ENCODE results near the gene SLC38A2. TPM values are rescaled to one million over a fixed set of nuclear protein-coding genes. Genes with fewer than 3 reads are reported as not detected.

The SLC38A2 gene
- total RNA-seq, 1 donor from 2014 or later: 140 TPM

- intact Hi-C loops (cut with DNase I): loop anchor here (5.0 kb wide), 4 partner anchors 52 to 142 kb away; no protein-coding TSS in a partner anchor
- DNase-seq (ENCODE audit: low spot score): no peak
Measured at GRCh38 chr12:46380022-46380796, 7.6 kb upstream of the SLC38A2 start.

- intact Hi-C loops (cut with DNase I): no loop called here
Measured at GRCh38 chr12:46379352-46379751, 6.8 kb upstream of the SLC38A2 start.

GRCh38 chr12:46378530-46378929 lies 6.0 kb upstream of the SLC38A2 start:
- no peak for DNase-seq (ENCODE audit: low spot score)
- intact Hi-C loops (cut with DNase I): no loop called here

More at GRCh38 chr12:46379352-46379751, 6.8 kb upstream of the SLC38A2 start:
- DNase-seq (ENCODE audit: low spot score): no peak

GRCh38 chr12:46377678-46378077 lies 5.1 kb upstream of the SLC38A2 start:
- no peak for DNase-seq (ENCODE audit: low spot score)
- intact Hi-C loops (cut with DNase I): no loop called here

- intact Hi-C loops (cut with DNase I): no loop called here
- DNase-seq (ENCODE audit: low spot score): no peak
Measured at GRCh38 chr12:46376579-46376978, 4.0 kb upstream of the SLC38A2 start.

- intact Hi-C loops (cut with DNase I): loop anchor here (5.0 kb wide), 1 partner anchor 188 kb away; no protein-coding TSS in a partner anchor
- DNase-seq (ENCODE audit: low spot score): no peak
Measured at GRCh38 chr12:46374711-46375110, 2.1 kb upstream of the SLC38A2 start.

GRCh38 chr12:46374310-46374709 lies 1.7 kb upstream of the SLC38A2 start:
- intact Hi-C loops (cut with DNase I): loop anchor here (5.0 kb wide), 1 partner anchor 188 kb away; no protein-coding TSS in a partner anchor
- DNase-seq (ENCODE audit: low spot score): no peak

- intact Hi-C loops (cut with DNase I): loop anchor here (5.0 kb wide), 1 partner anchor 189 kb away; no protein-coding TSS in a partner anchor
- DNase-seq (ENCODE audit: low spot score): no peak
Measured at GRCh38 chr12:46373301-46374296, 1.0 kb upstream of the SLC38A2 start.

- peak; percentile 85 for DNase-seq (ENCODE audit: low spot score)
- intact Hi-C loops (cut with DNase I): loop anchor here (1.0 to 5.0 kb wide), 3 partner anchors 11 to 286 kb away; no protein-coding TSS in a partner anchor
Measured at GRCh38 chr12:46371718-46372543, 642 bp downstream of the SLC38A2 start.

- peak; percentile 96 for DNase-seq (ENCODE audit: low spot score)
- intact Hi-C loops (cut with DNase I): loop anchor here (1.0 to 5.0 kb wide), 2 partner anchors 191 to 287 kb away; no protein-coding TSS in a partner anchor
Measured at GRCh38 chr12:46370792-46371717, 1.5 kb downstream of the SLC38A2 start.

- DNase-seq (ENCODE audit: low spot score): no peak
- intact Hi-C loops (cut with DNase I): loop anchor here (5.0 kb wide), 1 partner anchor 192 kb away; no protein-coding TSS in a partner anchor
Measured at GRCh38 chr12:46370380-46370734, 2.2 kb downstream of the SLC38A2 start.

GRCh38 chr12:46369474-46370379 lies 2.8 kb downstream of the SLC38A2 start:
- intact Hi-C loops (cut with DNase I): loop anchor here (5.0 kb wide), 1 partner anchor 193 kb away; no protein-coding TSS in a partner anchor
- no peak for DNase-seq (ENCODE audit: low spot score)

GRCh38 chr12:46369095-46369473 lies 3.5 kb downstream of the SLC38A2 start:
- intact Hi-C loops (cut with DNase I): no loop called here
- no peak for DNase-seq (ENCODE audit: low spot score)

GRCh38 chr12:46368684-46369083 lies 3.9 kb downstream of the SLC38A2 start:
- intact Hi-C loops (cut with DNase I): no loop called here
- no peak for DNase-seq (ENCODE audit: low spot score)

- intact Hi-C loops (cut with DNase I): no loop called here
- DNase-seq (ENCODE audit: low spot score): no peak
Measured at GRCh38 chr12:46368138-46368537, 4.4 kb downstream of the SLC38A2 start.

- intact Hi-C loops (cut with DNase I): no loop called here
- DNase-seq (ENCODE audit: low spot score): no peak
Measured at GRCh38 chr12:46367351-46368029, 5.1 kb downstream of the SLC38A2 start.
